ENCODE results near the gene TAS1R3. TPM values are rescaled to one million over a fixed set of nuclear protein-coding genes. Genes with fewer than 3 reads are reported as not detected.

Gene TAS1R3
- total RNA-seq, 1 experiment from 2014 or later: 0.31 TPM

DNA sequence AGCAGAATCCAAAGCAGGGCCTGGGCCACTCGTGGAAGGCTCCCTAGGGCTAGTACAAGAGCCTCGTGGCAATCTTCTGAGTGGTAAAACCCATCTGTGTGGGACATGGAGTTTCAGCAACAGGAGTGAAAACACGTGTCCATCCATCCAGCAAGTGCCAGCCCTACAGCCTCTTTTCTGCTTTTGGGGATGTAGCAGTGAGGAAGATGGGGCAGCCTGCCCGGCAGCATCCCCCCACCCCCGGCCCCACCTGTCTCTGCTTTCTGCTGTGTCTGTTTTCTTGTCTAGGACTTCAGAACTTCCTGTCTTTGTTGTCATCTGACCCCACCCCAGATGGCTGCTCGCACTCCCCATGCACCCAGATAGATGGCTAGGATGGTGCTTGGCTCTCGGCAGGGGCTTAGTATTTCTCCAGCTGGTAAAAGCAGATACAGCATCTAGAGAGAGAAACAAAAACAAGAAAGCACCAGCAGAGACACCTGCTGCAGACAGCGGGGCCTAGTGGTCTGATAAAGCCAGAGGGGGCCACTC lies 4.9 kb upstream of the TAS1R3 start:
- CTCF ChIA-PET: no interaction called here
- peak overlapping the region; percentile 91; the same call in 1 of the 2 replicates for H3K27ac ChIP-seq (ENCODE audit: low read length)

DNA sequence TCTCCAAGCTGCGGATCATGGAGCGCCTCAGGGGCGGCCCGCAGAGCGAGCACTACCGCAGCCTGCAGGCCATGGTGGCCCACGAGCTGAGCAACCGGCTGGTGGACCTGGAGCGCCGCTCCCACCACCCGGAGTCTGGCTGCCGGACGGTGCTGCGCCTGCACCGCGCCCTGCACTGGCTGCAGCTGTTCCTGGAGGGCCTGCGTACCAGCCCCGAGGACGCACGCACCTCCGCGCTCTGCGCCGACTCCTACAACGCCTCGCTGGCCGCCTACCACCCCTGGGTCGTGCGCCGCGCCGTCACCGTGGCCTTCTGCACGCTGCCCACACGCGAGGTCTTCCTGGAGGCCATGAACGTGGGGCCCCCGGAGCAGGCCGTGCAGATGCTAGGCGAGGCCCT lies 3.8 kb upstream of the TAS1R3 start:
- BruUV-seq (replicated peaks): TSS peak; percentile 71
- CTCF ChIA-PET: no interaction called here
- POLR2A ChIA-PET: no interaction called here
- in situ Hi-C loops (cut with HindIII; ENCODE audit: low pct_unique_long_range_greater_than_20kb, low sequenced_read_pairs) (no loop called here), intact Hi-C loops (cut with micrococcal nuclease; ENCODE audit: unreplicated experiment) (no loop called here)
- H3K36me3 ChIP-seq (ENCODE audit: control insufficient read depth, insufficient read depth, low read length): no peaks in the 10 kb centered on the region; the same call in 1 of the 2 replicates
- ATAC-seq (no peak), DNase-seq (ENCODE audit: low read depth, low spot score) (no peak)
- H3K9me3 ChIP-seq (ENCODE audit: control insufficient read depth, insufficient read depth, low read depth, low read length): no peaks in the 10 kb centered on the region
- no peaks in the 10 kb centered on the region for H3K27me3 ChIP-seq (ENCODE audit: control insufficient read depth, insufficient read depth, low read length)
- no peak overlapping the region for H3K4me3 ChIP-seq (ENCODE audit: low read depth in 2 of 2, low read length in 2 of 2)
- TF ChIP-seq, protein P1, sequence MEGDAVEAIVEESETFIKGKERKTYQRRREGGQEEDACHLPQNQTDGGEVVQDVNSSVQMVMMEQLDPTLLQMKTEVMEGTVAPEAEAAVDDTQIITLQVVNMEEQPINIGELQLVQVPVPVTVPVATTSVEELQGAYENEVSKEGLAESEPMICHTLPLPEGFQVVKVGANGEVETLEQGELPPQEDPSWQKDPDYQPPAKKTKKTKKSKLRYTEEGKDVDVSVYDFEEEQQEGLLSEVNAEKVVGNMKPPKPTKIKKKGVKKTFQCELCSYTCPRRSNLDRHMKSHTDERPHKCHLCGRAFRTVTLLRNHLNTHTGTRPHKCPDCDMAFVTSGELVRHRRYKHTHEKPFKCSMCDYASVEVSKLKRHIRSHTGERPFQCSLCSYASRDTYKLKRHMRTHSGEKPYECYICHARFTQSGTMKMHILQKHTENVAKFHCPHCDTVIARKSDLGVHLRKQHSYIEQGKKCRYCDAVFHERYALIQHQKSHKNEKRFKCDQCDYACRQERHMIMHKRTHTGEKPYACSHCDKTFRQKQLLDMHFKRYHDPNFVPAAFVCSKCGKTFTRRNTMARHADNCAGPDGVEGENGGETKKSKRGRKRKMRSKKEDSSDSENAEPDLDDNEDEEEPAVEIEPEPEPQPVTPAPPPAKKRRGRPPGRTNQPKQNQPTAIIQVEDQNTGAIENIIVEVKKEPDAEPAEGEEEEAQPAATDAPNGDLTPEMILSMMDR (IDR thresholded peaks at IDR 0.05): no peak
- TF ChIP-seq SIN3A (IDR thresholded peaks at IDR 0.05; ENCODE audit: borderline replicate concordance, insufficient read depth, low read depth, low read length) (no peak), POLR2AphosphoS5 (IDR thresholded peaks at IDR 0.05; ENCODE audit: low read depth, low read length) (no peak), TCF7L2 (IDR thresholded peaks at IDR 0.05; ENCODE audit: low read depth, low read length) (no peak)
- TF ChIP-seq, protein P2, sequence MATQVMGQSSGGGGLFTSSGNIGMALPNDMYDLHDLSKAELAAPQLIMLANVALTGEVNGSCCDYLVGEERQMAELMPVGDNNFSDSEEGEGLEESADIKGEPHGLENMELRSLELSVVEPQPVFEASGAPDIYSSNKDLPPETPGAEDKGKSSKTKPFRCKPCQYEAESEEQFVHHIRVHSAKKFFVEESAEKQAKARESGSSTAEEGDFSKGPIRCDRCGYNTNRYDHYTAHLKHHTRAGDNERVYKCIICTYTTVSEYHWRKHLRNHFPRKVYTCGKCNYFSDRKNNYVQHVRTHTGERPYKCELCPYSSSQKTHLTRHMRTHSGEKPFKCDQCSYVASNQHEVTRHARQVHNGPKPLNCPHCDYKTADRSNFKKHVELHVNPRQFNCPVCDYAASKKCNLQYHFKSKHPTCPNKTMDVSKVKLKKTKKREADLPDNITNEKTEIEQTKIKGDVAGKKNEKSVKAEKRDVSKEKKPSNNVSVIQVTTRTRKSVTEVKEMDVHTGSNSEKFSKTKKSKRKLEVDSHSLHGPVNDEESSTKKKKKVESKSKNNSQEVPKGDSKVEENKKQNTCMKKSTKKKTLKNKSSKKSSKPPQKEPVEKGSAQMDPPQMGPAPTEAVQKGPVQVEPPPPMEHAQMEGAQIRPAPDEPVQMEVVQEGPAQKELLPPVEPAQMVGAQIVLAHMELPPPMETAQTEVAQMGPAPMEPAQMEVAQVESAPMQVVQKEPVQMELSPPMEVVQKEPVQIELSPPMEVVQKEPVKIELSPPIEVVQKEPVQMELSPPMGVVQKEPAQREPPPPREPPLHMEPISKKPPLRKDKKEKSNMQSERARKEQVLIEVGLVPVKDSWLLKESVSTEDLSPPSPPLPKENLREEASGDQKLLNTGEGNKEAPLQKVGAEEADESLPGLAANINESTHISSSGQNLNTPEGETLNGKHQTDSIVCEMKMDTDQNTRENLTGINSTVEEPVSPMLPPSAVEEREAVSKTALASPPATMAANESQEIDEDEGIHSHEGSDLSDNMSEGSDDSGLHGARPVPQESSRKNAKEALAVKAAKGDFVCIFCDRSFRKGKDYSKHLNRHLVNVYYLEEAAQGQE (IDR thresholded peaks at IDR 0.05; ENCODE audit: insufficient read depth in 1 of 2, low read depth in 2 of 2, low read length in 1 of 2): no peak
- H3K27ac ChIP-seq (ENCODE audit: low read length): no peak overlapping the region
- peaks cover 15% of the 10 kb centered on the region for H3K4me1 ChIP-seq (ENCODE audit: control insufficient read depth, insufficient read depth, low read length)

More for the DNA sequence above, 4.9 kb upstream of the TAS1R3 start:
- H3K4me3 ChIP-seq (ENCODE audit: low read depth in 2 of 2, low read length in 2 of 2): peak overlapping the region; percentile 83 to 87
- H3K36me3 ChIP-seq (ENCODE audit: control insufficient read depth, insufficient read depth, low read length): no peaks in the 10 kb centered on the region; the same call in none of the 2 replicates
- in situ Hi-C loops (cut with HindIII; ENCODE audit: low pct_unique_long_range_greater_than_20kb, low sequenced_read_pairs) (no loop called here), intact Hi-C loops (cut with micrococcal nuclease; ENCODE audit: unreplicated experiment) (no loop called here)
- no peaks in the 10 kb centered on the region for H3K9me3 ChIP-seq (ENCODE audit: control insufficient read depth, insufficient read depth, low read depth, low read length)
- TF ChIP-seq, protein P2 (IDR thresholded peaks at IDR 0.05; ENCODE audit: insufficient read depth in 1 of 2, low read depth in 2 of 2, low read length in 1 of 2): no peak
- TF ChIP-seq SIN3A (IDR thresholded peaks at IDR 0.05; ENCODE audit: borderline replicate concordance, insufficient read depth, low read depth, low read length) (no peak), TCF7L2 (IDR thresholded peaks at IDR 0.05; ENCODE audit: low read depth, low read length) (no peak), POLR2AphosphoS5 (IDR thresholded peaks at IDR 0.05; ENCODE audit: low read depth, low read length) (no peak)
- TF ChIP-seq, protein P1 (IDR thresholded peaks at IDR 0.05): no peak
- DNase-seq (ENCODE audit: low read depth, low spot score): no peak
- peaks cover 25% of the 10 kb centered on the region for H3K4me1 ChIP-seq (ENCODE audit: control insufficient read depth, insufficient read depth, low read length)
- BruUV-seq (replicated peaks): no TSS peak
- ATAC-seq: no peak
- no peaks in the 10 kb centered on the region for H3K27me3 ChIP-seq (ENCODE audit: control insufficient read depth, insufficient read depth, low read length)
- POLR2A ChIA-PET: no interaction called here
